ENCODE measurements around the gene REN.

Gene REN

GRCh38 chr1:204130981-204131892 lies 34.9 kb downstream of the REN start:
- DNase-seq = no peak

GRCh38 chr1:204130178-204130577 lies 36.0 kb downstream of the REN start:
- DNase-seq = no peak

GRCh38 chr1:204128964-204129896 lies 36.9 kb downstream of the REN start:
- DNase-seq = peak; percentile 55

GRCh38 chr1:204128464-204128963 lies 37.6 kb downstream of the REN start:
- DNase-seq = no peak

GRCh38 chr1:204127597-204128242 lies 38.4 kb downstream of the REN start:
- DNase-seq = peak; percentile 80

- no peak for DNase-seq
Observed at GRCh38 chr1:204126956-204127355, 39.2 kb downstream of the REN start.

- DNase-seq = no peak
Observed at GRCh38 chr1:204126386-204126785, 39.8 kb downstream of the REN start.

- no peak for DNase-seq
Observed at GRCh38 chr1:204125759-204126351, 40.3 kb downstream of the REN start.

- no peak for DNase-seq
Observed at GRCh38 chr1:204124639-204125038, 41.5 kb downstream of the REN start.

GRCh38 chr1:204123376-204123775 lies 42.8 kb downstream of the REN start:
- no peak for DNase-seq

- no peak for DNase-seq
Observed at GRCh38 chr1:204121840-204122555, 44.1 kb downstream of the REN start.

GRCh38 chr1:204116539-204116938 lies 49.6 kb downstream of the REN start:
- no peak for DNase-seq

- DNase-seq = no peak
Observed at GRCh38 chr1:204115116-204115515, 51.0 kb downstream of the REN start.

- DNase-seq = no peak
Observed at GRCh38 chr1:204114606-204115005, 51.5 kb downstream of the REN start.

GRCh38 chr1:204113896-204114295 lies 52.2 kb downstream of the REN start:
- no peak for DNase-seq

- no peak for DNase-seq
Observed at GRCh38 chr1:204112876-204113730, 53.0 kb downstream of the REN start.

GRCh38 chr1:204110894-204111633 lies 55.1 kb downstream of the REN start:
- DNase-seq = no peak

- peak; percentile 91 for DNase-seq
Observed at GRCh38 chr1:204108312-204109141, 57.6 kb downstream of the REN start.

GRCh38 chr1:204107892-204108291 lies 58.2 kb downstream of the REN start:
- DNase-seq = no peak

Data from DMS153 (cell line).